ENCODE measurements around the gene RABGAP1L.

The RABGAP1L gene

DNA sequence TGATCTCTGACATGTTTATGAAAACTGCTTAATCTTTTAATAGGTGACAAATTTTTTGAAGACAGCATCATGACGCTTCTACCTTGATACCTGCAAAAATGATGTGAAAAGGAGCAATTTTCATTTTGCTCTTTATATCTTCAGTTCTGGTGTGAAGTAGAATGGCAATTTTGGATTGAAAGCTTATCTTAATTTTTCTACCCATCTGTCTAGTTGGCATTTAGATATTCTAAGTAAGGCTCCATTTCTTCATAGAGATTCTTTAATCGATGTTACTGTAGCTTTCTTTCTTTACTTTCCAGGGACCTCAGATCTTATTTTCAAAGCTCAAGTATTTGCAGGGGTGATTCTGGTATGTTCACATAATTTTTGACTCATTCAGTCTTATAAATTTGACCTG, 256.2 kb downstream of the RABGAP1L start:
- no peak overlapping the region for H3K4me3 ChIP-seq (ENCODE audit: low read depth, low read length)
- DNase-seq (ENCODE audit: low read depth), result no peak
- in situ Hi-C loops (cut with HindIII; ENCODE audit: low sequenced_read_pairs), result no loop called here
- TF ChIP-seq, protein P1, sequence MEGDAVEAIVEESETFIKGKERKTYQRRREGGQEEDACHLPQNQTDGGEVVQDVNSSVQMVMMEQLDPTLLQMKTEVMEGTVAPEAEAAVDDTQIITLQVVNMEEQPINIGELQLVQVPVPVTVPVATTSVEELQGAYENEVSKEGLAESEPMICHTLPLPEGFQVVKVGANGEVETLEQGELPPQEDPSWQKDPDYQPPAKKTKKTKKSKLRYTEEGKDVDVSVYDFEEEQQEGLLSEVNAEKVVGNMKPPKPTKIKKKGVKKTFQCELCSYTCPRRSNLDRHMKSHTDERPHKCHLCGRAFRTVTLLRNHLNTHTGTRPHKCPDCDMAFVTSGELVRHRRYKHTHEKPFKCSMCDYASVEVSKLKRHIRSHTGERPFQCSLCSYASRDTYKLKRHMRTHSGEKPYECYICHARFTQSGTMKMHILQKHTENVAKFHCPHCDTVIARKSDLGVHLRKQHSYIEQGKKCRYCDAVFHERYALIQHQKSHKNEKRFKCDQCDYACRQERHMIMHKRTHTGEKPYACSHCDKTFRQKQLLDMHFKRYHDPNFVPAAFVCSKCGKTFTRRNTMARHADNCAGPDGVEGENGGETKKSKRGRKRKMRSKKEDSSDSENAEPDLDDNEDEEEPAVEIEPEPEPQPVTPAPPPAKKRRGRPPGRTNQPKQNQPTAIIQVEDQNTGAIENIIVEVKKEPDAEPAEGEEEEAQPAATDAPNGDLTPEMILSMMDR (IDR thresholded peaks at IDR 0.05; ENCODE audit: low read depth, low read length, missing control alignments), result no peak

DNA sequence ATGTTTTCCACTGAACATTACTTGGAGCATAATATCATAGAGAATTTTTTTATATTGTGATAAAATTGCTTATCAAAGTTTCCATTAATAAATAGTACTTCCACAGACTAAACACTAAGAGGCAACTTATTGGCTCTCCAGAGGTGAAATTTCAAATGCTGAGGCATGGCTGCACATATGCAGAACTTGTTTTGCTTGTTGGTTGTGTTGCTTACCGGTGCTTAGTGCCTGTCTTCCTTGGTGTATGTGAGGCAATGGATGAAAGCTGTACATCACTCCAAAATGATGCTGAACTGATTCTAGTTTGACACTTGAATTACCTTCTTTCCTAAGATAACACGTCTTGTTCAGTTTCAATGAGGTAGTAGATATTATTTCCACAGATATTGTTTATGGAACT, 258.6 kb downstream of the RABGAP1L start:
- no peak overlapping the region for H3K4me3 ChIP-seq (ENCODE audit: low read depth, low read length)
- TF ChIP-seq, protein P1 (IDR thresholded peaks at IDR 0.05; ENCODE audit: low read depth, low read length, missing control alignments), result no peak
- DNase-seq (ENCODE audit: low read depth), result no peak
- in situ Hi-C loops (cut with HindIII; ENCODE audit: low sequenced_read_pairs), result no loop called here

DNA sequence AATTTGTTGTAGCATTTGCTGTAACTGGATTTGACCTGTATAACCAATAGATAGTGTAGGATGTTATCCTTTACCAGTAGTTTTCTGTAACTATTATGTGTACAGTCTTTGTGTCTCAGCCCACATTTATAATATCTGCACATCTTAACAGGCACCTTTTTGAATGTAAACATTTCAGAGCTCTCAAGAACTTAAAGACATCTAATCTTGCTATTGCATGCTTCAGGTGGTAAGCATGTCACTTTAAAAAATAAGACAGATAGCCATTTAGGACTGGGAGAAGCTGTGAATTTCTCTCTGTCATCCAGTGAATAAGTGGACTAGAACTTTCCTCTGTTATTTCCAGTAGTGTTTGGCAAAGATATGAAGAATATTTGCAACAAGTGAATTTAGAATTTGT, 265.8 kb downstream of the RABGAP1L start:
- no peak overlapping the region for H3K4me3 ChIP-seq (ENCODE audit: low read depth, low read length)
- in situ Hi-C loops (cut with HindIII; ENCODE audit: low sequenced_read_pairs), result no loop called here
- TF ChIP-seq, protein P1 (IDR thresholded peaks at IDR 0.05; ENCODE audit: low read depth, low read length, missing control alignments), result no peak
- no peak for DNase-seq (ENCODE audit: low read depth)

DNA sequence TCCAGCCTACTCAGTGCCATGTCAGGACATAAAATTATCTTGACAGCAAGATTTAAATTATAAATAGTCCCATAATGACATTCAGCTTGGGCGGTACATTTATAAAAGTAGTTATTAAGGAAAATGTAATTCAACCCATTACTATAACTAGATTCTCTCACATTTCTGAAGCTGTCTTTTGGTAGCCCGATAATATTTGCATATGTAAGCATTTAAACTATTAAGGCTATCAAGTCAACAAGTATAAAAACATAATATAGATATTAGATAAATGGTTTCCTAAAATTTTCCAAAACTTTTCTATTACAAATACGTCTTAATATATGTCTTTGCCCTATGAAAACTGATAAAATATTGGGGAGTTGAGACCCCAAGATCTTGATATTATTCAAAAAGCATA, 266.8 kb downstream of the RABGAP1L start:
- in situ Hi-C loops (cut with HindIII; ENCODE audit: low sequenced_read_pairs), result no loop called here
- TF ChIP-seq, protein P1 (IDR thresholded peaks at IDR 0.05; ENCODE audit: low read depth, low read length, missing control alignments), result no peak
- no peak overlapping the region for H3K4me3 ChIP-seq (ENCODE audit: low read depth, low read length)
- DNase-seq (ENCODE audit: low read depth), result no peak

DNA sequence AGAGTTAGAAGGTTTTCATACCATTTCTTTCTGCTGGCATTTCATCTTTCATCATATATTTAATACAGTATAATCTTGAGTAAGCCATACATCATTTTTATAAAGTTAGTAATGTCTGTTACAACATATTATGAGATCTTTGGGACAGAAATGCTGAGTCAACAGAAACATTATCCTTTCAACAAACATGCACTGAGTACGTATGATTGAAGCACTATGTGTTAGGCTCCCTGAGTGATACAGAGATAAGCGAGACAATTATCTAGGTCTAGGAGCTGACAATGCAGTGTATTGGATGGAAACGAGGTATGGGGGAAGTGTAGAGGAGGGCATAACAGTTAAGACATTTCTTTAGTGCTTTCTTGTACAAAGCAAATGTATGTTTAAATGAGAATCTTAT, 268.7 kb downstream of the RABGAP1L start:
- in situ Hi-C loops (cut with HindIII; ENCODE audit: low sequenced_read_pairs), result no loop called here
- TF ChIP-seq, protein P1 (IDR thresholded peaks at IDR 0.05; ENCODE audit: low read depth, low read length, missing control alignments), result no peak
- no peak for DNase-seq (ENCODE audit: low read depth)
- H3K4me3 ChIP-seq (ENCODE audit: low read depth, low read length), result no peak overlapping the region

DNA sequence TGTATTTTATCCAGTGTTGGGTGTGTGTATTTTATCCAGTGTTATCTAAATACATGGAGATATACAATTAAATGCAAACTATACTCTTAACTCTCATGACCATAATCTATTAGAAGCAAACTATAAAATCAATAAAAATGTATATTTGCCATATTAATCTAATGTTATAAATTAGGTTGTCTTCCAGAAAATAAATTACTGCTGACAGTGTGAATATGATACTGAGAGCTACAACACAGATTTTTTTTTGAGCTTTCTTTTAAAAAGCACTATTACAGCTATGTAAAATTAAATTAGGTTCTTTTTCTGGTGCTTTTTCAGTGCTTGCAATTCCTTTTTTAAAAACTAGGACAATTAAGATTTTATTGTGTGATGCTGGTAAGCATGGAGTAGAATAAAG, 269.4 kb downstream of the RABGAP1L start:
- no peak overlapping the region for H3K4me3 ChIP-seq (ENCODE audit: low read depth, low read length)
- TF ChIP-seq, protein P1 (IDR thresholded peaks at IDR 0.05; ENCODE audit: low read depth, low read length, missing control alignments), result no peak
- DNase-seq (ENCODE audit: low read depth), result no peak
- in situ Hi-C loops (cut with HindIII; ENCODE audit: low sequenced_read_pairs), result no loop called here

DNA sequence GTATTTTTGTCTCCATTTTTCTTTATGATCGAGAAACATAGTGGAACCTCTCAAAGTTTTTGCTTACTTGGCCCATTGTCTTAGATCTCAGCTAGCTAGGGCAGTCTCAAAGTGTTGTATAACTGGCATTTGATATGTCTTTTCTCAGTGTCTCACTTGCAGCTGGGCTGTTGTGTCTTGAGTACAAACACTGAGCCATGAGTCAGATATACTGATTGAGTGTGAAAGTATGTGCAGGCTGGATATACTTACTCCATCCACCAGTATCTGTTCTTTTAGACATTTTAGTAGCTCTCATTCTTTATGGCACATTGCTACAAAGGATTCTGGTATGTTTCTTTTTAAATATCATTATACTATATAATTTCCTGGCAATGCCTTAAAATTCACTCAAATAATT, 274.1 kb downstream of the RABGAP1L start:
- in situ Hi-C loops (cut with HindIII; ENCODE audit: low sequenced_read_pairs), result no loop called here
- TF ChIP-seq, protein P1 (IDR thresholded peaks at IDR 0.05; ENCODE audit: low read depth, low read length, missing control alignments), result no peak
- no peak for DNase-seq (ENCODE audit: low read depth)
- no peak overlapping the region for H3K4me3 ChIP-seq (ENCODE audit: low read depth, low read length)
